Endothelial cell of umbilical vein (primary cell): ENCODE data around the gene IRF1. TPM values are rescaled to one million over a fixed set of nuclear protein-coding genes. Genes with fewer than 3 reads are reported as not detected.

Experiments
- BruUV-seq: library from RNA; stranded (reverse); fragments of 400-500 nt; replicated peaks from 2 replicates; lab custom pipeline; 2021; lab: Mats Ljungman, UMichigan
- CTCF ChIA-PET: fragments of 300-600, 350-600 bp; sonication (Branson Sonifier 250); formaldehyde crosslinking; loops from one replicate; lab custom pipeline; 2021; ENCODE audit warnings: antibody characterized with exemption, inconsistent platforms; lab: Charles Lee
- POLR2A ChIA-PET: fragments of 300-600, 350-600 bp; sonication (Branson Sonifier 250); formaldehyde crosslinking; loops from one replicate; lab custom pipeline; 2021; ENCODE audit warnings: antibody characterized with exemption, inconsistent platforms; lab: Charles Lee
- DNase-seq: peaks from one replicate; pipeline ENCODE4 v3.0.0-alpha.2; 2011; ENCODE audit warnings: low read depth, low spot score
- FAIRE-seq: peaks from 2 replicates; lab custom pipeline; 2011; peaks lifted over from hg19 to GRCh38; lab: Jason Lieb, UNC
- H2AFZ ChIP-seq: 2 replicates; pipeline ENCODE4 v1.6.0; 2012; ENCODE audit warnings: low read depth, low read length, control low read depth, inconsistent platforms
- H3K27ac ChIP-seq: 2 replicates; pipeline ENCODE4 v1.5.1; 2011; ENCODE audit warnings: low read depth, mild to moderate bottlenecking, control low read depth, low read length, moderate library complexity; ENCODE audit not compliant: insufficient read depth
- H3K27me3 ChIP-seq, 2 experiments: 2 replicates each; pipeline versions ENCODE4 v1.6.0 to v1.6.1; 2011; ENCODE audit warnings: low read length in 2 of 2, mixed read lengths in 1 of 2; ENCODE audit not compliant: control insufficient read depth in 2 of 2, insufficient read depth in 2 of 2
- H3K36me3 ChIP-seq, 2 experiments: 2 replicates in 1 of 2; 3 replicates in 1 of 2; pipeline ENCODE4 v1.5.1; 2011; ENCODE audit warnings: low read length in 2 of 2, mild to moderate bottlenecking in 1 of 2, moderate library complexity in 1 of 2; ENCODE audit not compliant: control insufficient read depth in 2 of 2, insufficient read depth in 2 of 2; ENCODE audit errors: extremely low read depth in 1 of 2
- H3K4me1 ChIP-seq: 3 replicates; pipeline ENCODE4 v1.5.1; 2011; ENCODE audit warnings: mild to moderate bottlenecking, low read length; ENCODE audit not compliant: control insufficient read depth, insufficient read depth; ENCODE audit errors: extremely low read depth
- H3K4me2 ChIP-seq: 2 replicates; pipeline ENCODE4 v1.6.1; 2011; ENCODE audit warnings: low read length, control low read depth, mixed read lengths; ENCODE audit not compliant: insufficient read depth
- H3K4me3 ChIP-seq, 3 experiments: fragments of 200-600 bp in 1 of 3; sonication (generic), shearing (Covaris generic) in 1 of 3; replicated peaks in 1 of 3; 2 replicates each; pipeline ENCODE4 v1.5.1; 2011 to 2016; ENCODE audit warnings: control low read depth in 3 of 3, low read length in 3 of 3, mild to moderate bottlenecking in 2 of 3, inconsistent platforms in 1 of 3, low read depth in 1 of 3, moderate library complexity in 1 of 3; ENCODE audit not compliant: insufficient read depth in 1 of 3
- H3K79me2 ChIP-seq: 2 replicates; pipeline ENCODE4 v1.6.0; 2012; ENCODE audit warnings: low read length, inconsistent platforms; ENCODE audit not compliant: control insufficient read depth, insufficient read depth
- H3K9ac ChIP-seq: replicated peaks from 2 replicates; pipeline ENCODE3; 2011; ENCODE audit warnings: low read length, control low read depth; ENCODE audit not compliant: insufficient read depth; ENCODE audit errors: extremely low read depth
- H3K9me1 ChIP-seq: replicated peaks from 3 replicates; pipeline ENCODE4 v1.6.0; 2011; ENCODE audit warnings: mild to moderate bottlenecking, low read length; ENCODE audit not compliant: control insufficient read depth, insufficient read depth; ENCODE audit errors: extremely low read depth
- H3K9me3 ChIP-seq: replicated peaks from 2 replicates; pipeline ENCODE4 v1.5.1; 2012; ENCODE audit warnings: low read length, inconsistent platforms; ENCODE audit not compliant: control insufficient read depth, insufficient read depth
- H4K20me1 ChIP-seq: replicated peaks from 2 replicates; pipeline ENCODE3; 2011; ENCODE audit warnings: mild to moderate bottlenecking, low read length; ENCODE audit not compliant: control insufficient read depth, insufficient read depth; ENCODE audit errors: extremely low read depth
- CTCF ChIP-seq, 2 donors: IDR thresholded peaks; 1 replicate in 1 of 2; 2 replicates in 1 of 2; pipeline ENCODE4 v1.5.1; 2011; ENCODE audit warnings: low read length in 2 of 2, mild to moderate bottlenecking in 2 of 2, moderate library complexity in 2 of 2, control low read depth in 1 of 2, inconsistent platforms in 1 of 2, low read depth in 1 of 2; ENCODE audit not compliant: insufficient read depth in 1 of 2; ENCODE audit errors: extremely low read depth in 1 of 2
- EZH2 ChIP-seq: IDR thresholded peaks from 2 replicates; pipeline ENCODE4 v1.6.1; 2012; ENCODE audit warnings: borderline replicate concordance, low read depth, mild to moderate bottlenecking, moderate library complexity, low read length, inconsistent platforms; ENCODE audit not compliant: severe bottlenecking
- FOS ChIP-seq: IDR thresholded peaks from 2 replicates; pipeline ENCODE4 v1.6.1; 2011; ENCODE audit warnings: mild to moderate bottlenecking, low read length, moderate library complexity, borderline replicate concordance; ENCODE audit not compliant: insufficient read depth
- GATA2 ChIP-seq: IDR thresholded peaks from 2 replicates; pipeline ENCODE4 v1.7.0; 2011; ENCODE audit warnings: low read depth, mild to moderate bottlenecking, moderate library complexity, mixed read lengths, low read length; ENCODE audit not compliant: insufficient read length, insufficient read depth
- JUN ChIP-seq: IDR thresholded peaks from 2 replicates; pipeline ENCODE4 v1.6.1; 2011; ENCODE audit warnings: borderline replicate concordance, low read depth; ENCODE audit not compliant: insufficient read length, insufficient read depth
- MYC ChIP-seq: IDR thresholded peaks from one replicate; pipeline ENCODE4 v1.6.1; 2011; ENCODE audit warnings: mild to moderate bottlenecking, low read depth, low read length
- POLR2A ChIP-seq: IDR thresholded peaks from 2 replicates; pipeline ENCODE4 v1.6.1; 2012; ENCODE audit warnings: low read depth, mild to moderate bottlenecking, control low read depth, low read length
- POLR2AphosphoS5 ChIP-seq: IDR thresholded peaks from 2 replicates; pipeline ENCODE4 v1.6.1; 2012; ENCODE audit warnings: low read depth, mild to moderate bottlenecking, control low read depth, low read length, moderate library complexity; ENCODE audit not compliant: insufficient read depth
- dilution Hi-C: fragments of 300-500 bp; cut with MboI; formaldehyde crosslinking; loops from one replicate; pipeline ENCODE4 v1.15.0; 2019; ENCODE audit warnings: low sequenced_read_pairs; ENCODE audit not compliant: extremely low pct_ligation_motif_present
- intact Hi-C: fragments of 100-400 bp; cut with micrococcal nuclease; formaldehyde crosslinking; loops from one replicate; pipeline ENCODE4 v1.10.0; 2022
- polyA plus RNA-seq, 4 experiments: library from polyadenylated mRNA; depleted of rRNA in 3 of 4; stranded (reverse) in 3 of 4; unstranded in 1 of 4; fragments of >200 nt; gene quantifications; 2 replicates each; pipeline versions ENCODE4 v1.2.1 to v1.2.3, GENCODE V29; 2011 to 2012; ENCODE audit warnings: missing spikeins in 1 of 4
- total RNA-seq: library from RNA; stranded (reverse); gene quantifications from 2 replicates; pipeline ENCODE4 v1.2.3, GENCODE V29; 2021
- TF ChIP-seq, protein P1 (sequence below): IDR thresholded peaks from 2 replicates; pipeline ENCODE4 v1.6.1; 2011; ENCODE audit not compliant: insufficient read depth, insufficient read length

IRF1 gene
- total and polyA plus RNA-seq, 2 donors (not counting 3 experiments of a cell fraction or from before 2014, with no cell fraction given), result 12.3 to 28.0 TPM

- BruUV-seq, result no TSS peak
- Histone ChIP-seq H3K9ac (no peak overlapping the region), H3K27ac (no peak overlapping the region), H3K4me3 (no peak overlapping the region), H3K36me3 (no peaks in the 10 kb centered on the region), H3K9me3 (no peaks in the 10 kb centered on the region), H3K4me2 (no peak overlapping the region), H4K20me1 (no peaks in the 10 kb centered on the region), H3K4me1 (peaks cover 36% of the 10 kb centered on the region), H3K27me3 (no peaks in the 10 kb centered on the region), H3K9me1 (no peaks in the 10 kb centered on the region), H3K79me2 (no peaks in the 10 kb centered on the region), H2AFZ (no peak overlapping the region)
- ChIA-PET CTCF (interaction anchor here (1.1 to 3.6 kb wide), 5 partner anchors 8 to 315 kb away, joined by 3 to 35 read pairs (median 18); partner anchors contain the start of gene IRF1), POLR2A (no interaction called here)
- DNase-seq, result no peak
- TF ChIP-seq GATA2, result no peak
- no peak for TF ChIP-seq POLR2A
- no peak for TF ChIP-seq POLR2AphosphoS5
- TF ChIP-seq JUN, result no peak
- TF ChIP-seq CTCF (IDR thresholded peaks at IDR 0.05; ENCODE audit: extremely low read depth in 1 of 2, insufficient read depth in 1 of 2, low read depth in 1 of 2, low read length in 2 of 2), result no peak
- TF ChIP-seq, protein P1, sequence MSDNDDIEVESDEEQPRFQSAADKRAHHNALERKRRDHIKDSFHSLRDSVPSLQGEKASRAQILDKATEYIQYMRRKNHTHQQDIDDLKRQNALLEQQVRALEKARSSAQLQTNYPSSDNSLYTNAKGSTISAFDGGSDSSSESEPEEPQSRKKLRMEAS, result no peak
- TF ChIP-seq MYC, result no peak
- no peak for TF ChIP-seq EZH2
- no peak for TF ChIP-seq FOS
- intact Hi-C loops (loop anchor here (5.0 kb wide), 1 partner anchor 318 kb away; no protein-coding TSS in a partner anchor), dilution Hi-C loops (no loop called here)
- FAIRE-seq, result no peak
These were observed 14.2 kb upstream of the IRF1 start for GRCh38 chr5:132504746-132505145.
